Mucosa of descending colon (tissue), 3 donors: ENCODE measurements around the gene TENM4. TPM values are rescaled to one million over a fixed set of nuclear protein-coding genes. Genes with fewer than 3 reads are reported as not detected.
"Not testable (repeated sequence)": the region's sequence is repeated elsewhere in the genome, so short reads cannot be mapped to it uniquely, and the experiment has no call there.

Experiments
- ATAC-seq: fragments of 200-7000 bp; cut with Tn5 transposase; one replicate; pipeline ENCODE4 v1.9.1; 2020; ENCODE audit warnings: mild to moderate bottlenecking, moderate library complexity
- DNase-seq, 3 donors: peaks; one replicate each; pipeline ENCODE4 v3.0.0-alpha.2; 2020
- H3K36me3 ChIP-seq: fragments of 200-600 bp; one replicate; pipeline ENCODE4 v1.8.0; 2021; ENCODE audit warnings: low read depth, mild to moderate bottlenecking
- H3K4me1 ChIP-seq: fragments of 200-600 bp; one replicate; pipeline ENCODE4 v1.8.0; 2021; ENCODE audit warnings: low read depth, mild to moderate bottlenecking
- H3K4me3 ChIP-seq: fragments of 200-600 bp; one replicate; pipeline ENCODE4 v1.8.0; 2021; ENCODE audit warnings: mild to moderate bottlenecking
- H3K9me3 ChIP-seq: fragments of 200-600 bp; one replicate; pipeline ENCODE4 v1.8.0; 2021; ENCODE audit warnings: mild to moderate bottlenecking
- CTCF ChIP-seq: fragments of 200-600 bp; IDR thresholded peaks from one replicate; pipeline ENCODE4 v1.8.0; 2022; ENCODE audit warnings: antibody characterized with exemption, mild to moderate bottlenecking
- intact Hi-C, 2 donors: fragments of 100-400 bp; cut with DNase I in 1 of 2; cut with micrococcal nuclease in 1 of 2; formaldehyde crosslinking; loops; one replicate each; pipeline versions ENCODE4 v1.11.0 to v1.11.1; 2022; cut with DNase I, micrococcal nuclease
- total RNA-seq, 3 donors: library from RNA; stranded (reverse); fragmentation: NEBNext Ultra II Directional in 2 of 3; extraction: Animal tissue kit (Norgen Biotek cat#: 25700) in 2 of 3; gene quantifications; one replicate each; pipeline versions ENCODE4 v1.2.1 to v1.2.4, GENCODE V29; 2021 to 2023
- donor health status: DM: no; HTN: no; CAD: no; lungs with moderate emphysema.
- donor health status: DM: no; HTN: no; CAD: no.
- donor health status: DM: no; HTN: yes; CAD: no.

TENM4 gene
- total RNA-seq, 3 donors from 2014 or later = 0.70 to 1.6 (median 1.2) TPM

GRCh38 chr11:78886616-78887015 lies 554.2 kb downstream of the TENM4 start:
- DNase-seq (no peak), ATAC-seq (no peak)
- H3K36me3 ChIP-seq = no peaks in the 10 kb centered on the region
- intact Hi-C loops = no loop called here
- no peak for TF ChIP-seq CTCF
- no peak overlapping the region for H3K4me3 ChIP-seq
- H3K4me1 ChIP-seq = no peaks in the 10 kb centered on the region
- no peaks in the 10 kb centered on the region for H3K9me3 ChIP-seq

- ATAC-seq = no peak
Observed at GRCh38 chr11:78884761-78885160, 556.1 kb downstream of the TENM4 start.

GRCh38 chr11:78883506-78883905 lies 557.3 kb downstream of the TENM4 start:
- no peak for TF ChIP-seq CTCF
- Histone ChIP-seq H3K36me3 (no peaks in the 10 kb centered on the region), H3K9me3 (peaks cover 3% of the 10 kb centered on the region), H3K4me1 (no peaks in the 10 kb centered on the region), H3K4me3 (no peak overlapping the region)
- DNase-seq = no peak
- no peak for ATAC-seq
- intact Hi-C loops = no loop called here

More at GRCh38 chr11:78884761-78885160, 556.1 kb downstream of the TENM4 start:
- no peak for TF ChIP-seq CTCF
- H3K4me1 ChIP-seq = no peaks in the 10 kb centered on the region
- no peaks in the 10 kb centered on the region for H3K9me3 ChIP-seq
- DNase-seq = no peak
- H3K4me3 ChIP-seq = no peak overlapping the region
- intact Hi-C loops = no loop called here
- H3K36me3 ChIP-seq = no peaks in the 10 kb centered on the region

GRCh38 chr11:78879094-78879980 lies 561.5 kb downstream of the TENM4 start:
- ATAC-seq, H3K4me3 ChIP-seq, H3K9me3 ChIP-seq, DNase-seq, H3K36me3 ChIP-seq, H3K4me1 ChIP-seq, intact Hi-C loops: not testable (repeated sequence)

- TF ChIP-seq CTCF = no peak
- Histone ChIP-seq H3K9me3 (peaks cover 3% of the 10 kb centered on the region), H3K4me3 (no peak overlapping the region)
Observed at GRCh38 chr11:78878631-78879030, 562.2 kb downstream of the TENM4 start.

GRCh38 chr11:78876676-78877075 lies 564.2 kb downstream of the TENM4 start:
- ATAC-seq (no peak), DNase-seq (no peak)
- intact Hi-C loops = no loop called here
- Histone ChIP-seq H3K36me3 (no peaks in the 10 kb centered on the region), H3K4me1 (no peaks in the 10 kb centered on the region), H3K4me3 (no peak overlapping the region), H3K9me3 (peaks cover 3% of the 10 kb centered on the region)
- no peak for TF ChIP-seq CTCF

More at GRCh38 chr11:78878631-78879030, 562.2 kb downstream of the TENM4 start:
- ATAC-seq (no peak), DNase-seq (no peak)
- Histone ChIP-seq H3K4me1 (no peaks in the 10 kb centered on the region), H3K36me3 (no peaks in the 10 kb centered on the region)
- intact Hi-C loops = no loop called here
